GM12872 (cell line): ENCODE measurements around the gene PRRX2.

ENCODE experiments used
- TF ChIP-seq, protein P1 (sequence below): IDR thresholded peaks from 3 replicates; pipeline ENCODE4 v1.5.1; 2011; ENCODE audit warnings: low read depth, mild to moderate bottlenecking, low read length, moderate library complexity; ENCODE audit not compliant: insufficient read depth

The PRRX2 gene

DNA sequence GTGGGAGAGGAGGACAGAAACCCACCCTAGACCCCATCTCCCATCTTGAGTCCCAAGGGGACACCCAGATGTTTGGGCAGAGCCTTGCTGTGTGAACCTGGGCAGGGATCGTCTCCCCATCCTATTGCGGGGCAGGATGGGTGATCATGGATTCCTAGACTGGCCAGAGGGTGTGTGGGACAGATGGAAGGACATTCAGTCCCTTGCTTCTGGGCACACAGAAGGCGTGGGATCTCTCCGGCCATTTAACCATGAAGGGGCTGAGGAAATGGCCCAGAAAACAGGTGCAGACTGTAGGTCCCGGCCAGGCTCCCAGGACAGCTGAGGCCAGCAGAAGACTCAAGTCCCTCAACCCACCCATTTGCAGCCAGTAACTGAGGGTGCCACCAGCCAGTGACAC, 57.5 kb downstream of the PRRX2 start:
- TF ChIP-seq, protein P1, sequence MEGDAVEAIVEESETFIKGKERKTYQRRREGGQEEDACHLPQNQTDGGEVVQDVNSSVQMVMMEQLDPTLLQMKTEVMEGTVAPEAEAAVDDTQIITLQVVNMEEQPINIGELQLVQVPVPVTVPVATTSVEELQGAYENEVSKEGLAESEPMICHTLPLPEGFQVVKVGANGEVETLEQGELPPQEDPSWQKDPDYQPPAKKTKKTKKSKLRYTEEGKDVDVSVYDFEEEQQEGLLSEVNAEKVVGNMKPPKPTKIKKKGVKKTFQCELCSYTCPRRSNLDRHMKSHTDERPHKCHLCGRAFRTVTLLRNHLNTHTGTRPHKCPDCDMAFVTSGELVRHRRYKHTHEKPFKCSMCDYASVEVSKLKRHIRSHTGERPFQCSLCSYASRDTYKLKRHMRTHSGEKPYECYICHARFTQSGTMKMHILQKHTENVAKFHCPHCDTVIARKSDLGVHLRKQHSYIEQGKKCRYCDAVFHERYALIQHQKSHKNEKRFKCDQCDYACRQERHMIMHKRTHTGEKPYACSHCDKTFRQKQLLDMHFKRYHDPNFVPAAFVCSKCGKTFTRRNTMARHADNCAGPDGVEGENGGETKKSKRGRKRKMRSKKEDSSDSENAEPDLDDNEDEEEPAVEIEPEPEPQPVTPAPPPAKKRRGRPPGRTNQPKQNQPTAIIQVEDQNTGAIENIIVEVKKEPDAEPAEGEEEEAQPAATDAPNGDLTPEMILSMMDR = no peak

DNA sequence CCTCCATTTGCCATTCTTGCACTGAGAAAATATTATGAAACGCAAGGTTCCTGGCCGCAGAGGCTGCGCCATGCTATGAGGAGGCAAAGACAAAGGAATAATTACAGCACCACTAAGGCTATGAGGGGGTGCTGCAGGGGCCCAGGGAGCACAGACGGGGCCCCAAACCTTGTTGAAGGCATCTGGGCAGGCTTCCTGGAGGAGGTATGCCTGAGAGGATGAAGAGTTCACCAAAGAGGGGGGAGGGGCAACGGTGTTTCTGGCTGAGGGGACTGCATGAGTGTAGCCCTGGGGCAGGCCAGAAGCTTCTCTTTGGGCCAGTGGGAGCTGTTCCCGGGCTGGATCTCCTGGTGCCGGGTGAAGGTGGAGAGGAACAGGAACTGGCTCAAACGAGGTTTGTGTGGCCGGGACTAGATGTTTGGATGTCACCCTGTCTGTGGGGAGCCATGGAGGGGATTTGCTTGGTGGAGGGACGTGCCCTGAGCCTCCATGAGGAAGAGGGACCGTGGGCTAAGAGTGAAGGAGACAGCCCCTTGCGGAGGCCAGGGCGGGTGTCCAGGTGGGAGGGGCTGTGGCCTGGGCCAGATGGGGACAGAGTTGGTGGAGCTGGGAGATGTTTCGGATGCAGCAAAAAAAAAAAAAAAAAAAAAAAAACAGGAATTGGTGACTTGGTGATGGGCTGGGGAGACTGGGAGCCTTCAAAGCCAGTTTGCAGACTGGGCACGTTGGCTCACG, 59.2 kb downstream of the PRRX2 start:
- TF ChIP-seq, protein P1 = no peak

DNA sequence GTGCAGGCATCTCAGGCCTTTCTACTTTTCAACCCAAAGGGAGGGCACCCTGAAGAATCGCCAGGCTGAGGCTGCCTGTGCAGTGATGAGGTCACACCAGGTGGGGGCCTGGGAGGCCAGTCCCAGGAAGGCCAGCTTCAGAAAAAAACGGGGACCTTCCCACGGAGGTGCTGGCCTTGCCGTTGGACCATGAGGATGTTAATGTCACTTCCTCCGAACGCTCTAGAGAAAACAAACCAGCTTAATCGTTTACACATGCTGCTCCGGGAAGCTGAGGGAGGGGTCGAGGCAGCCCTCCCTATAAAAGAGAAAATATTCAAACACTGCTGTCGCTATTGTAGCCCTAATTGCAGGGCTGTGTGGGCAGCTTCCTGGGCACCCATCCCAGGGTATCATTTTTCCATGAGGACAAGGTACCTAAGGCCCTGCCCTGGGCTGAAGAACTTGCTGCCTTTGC, 60.4 kb downstream of the PRRX2 start:
- TF ChIP-seq, protein P1 = no peak

DNA sequence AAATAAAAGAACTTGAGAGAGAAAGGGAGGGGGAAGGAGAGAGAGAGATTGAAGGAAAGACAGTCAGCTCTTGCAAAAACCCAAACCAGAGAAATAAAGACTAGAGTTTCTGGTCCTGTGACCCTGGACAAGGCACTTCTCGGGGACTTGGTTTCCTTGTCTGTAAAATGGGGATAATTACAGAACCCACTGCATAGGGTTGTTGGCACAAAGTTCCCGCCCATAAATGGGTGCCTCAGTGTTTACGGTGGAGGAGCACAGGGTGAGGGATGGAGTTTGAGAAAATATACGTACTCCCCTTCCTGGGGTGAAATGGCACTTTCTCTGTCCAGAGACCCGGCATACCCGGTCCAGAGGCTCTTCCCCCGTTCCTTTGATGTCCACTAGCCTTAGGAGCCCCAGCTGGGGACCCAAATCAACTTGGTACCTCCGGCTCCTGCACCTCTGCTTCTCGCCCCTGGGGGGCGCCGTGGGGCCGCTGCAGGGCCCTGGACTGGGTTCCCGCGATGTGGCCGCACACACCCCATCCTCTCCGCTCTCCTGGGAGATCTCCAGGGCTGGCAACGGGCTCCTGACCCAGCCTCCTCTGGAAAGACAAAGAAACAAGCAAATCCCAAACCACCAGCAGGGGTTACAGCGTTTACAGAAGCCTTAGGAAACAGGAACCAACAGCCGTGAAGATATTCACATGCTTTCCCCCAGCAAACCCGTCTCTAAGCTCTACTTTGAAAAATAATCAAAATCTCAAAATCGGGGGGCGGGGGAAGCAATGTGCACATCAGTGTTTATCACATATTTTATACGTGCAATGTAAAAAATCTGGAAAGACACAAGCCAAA, 61.1 kb downstream of the PRRX2 start:
- TF ChIP-seq, protein P1 = peak; percentile 90

DNA sequence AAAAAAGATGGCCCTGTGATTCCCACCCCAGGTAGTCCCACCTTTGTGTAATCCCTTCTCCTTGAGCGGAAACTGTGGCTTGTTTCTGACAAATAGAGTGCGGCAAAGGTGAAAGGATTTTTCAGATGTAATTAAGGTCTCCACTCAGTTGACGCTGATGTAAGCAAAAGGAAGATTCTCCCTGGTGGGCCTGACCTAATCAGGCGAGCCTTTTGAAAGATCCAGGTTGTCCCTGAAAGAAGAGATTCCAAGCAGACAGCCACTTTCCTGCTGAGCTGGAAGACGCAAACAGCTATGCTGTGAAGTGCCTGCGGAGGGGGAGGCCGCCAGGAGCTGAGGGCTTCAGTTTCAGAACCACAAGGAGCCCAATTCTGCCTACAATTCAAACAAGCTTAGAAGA, 63.3 kb downstream of the PRRX2 start:
- TF ChIP-seq, protein P1 = no peak

DNA sequence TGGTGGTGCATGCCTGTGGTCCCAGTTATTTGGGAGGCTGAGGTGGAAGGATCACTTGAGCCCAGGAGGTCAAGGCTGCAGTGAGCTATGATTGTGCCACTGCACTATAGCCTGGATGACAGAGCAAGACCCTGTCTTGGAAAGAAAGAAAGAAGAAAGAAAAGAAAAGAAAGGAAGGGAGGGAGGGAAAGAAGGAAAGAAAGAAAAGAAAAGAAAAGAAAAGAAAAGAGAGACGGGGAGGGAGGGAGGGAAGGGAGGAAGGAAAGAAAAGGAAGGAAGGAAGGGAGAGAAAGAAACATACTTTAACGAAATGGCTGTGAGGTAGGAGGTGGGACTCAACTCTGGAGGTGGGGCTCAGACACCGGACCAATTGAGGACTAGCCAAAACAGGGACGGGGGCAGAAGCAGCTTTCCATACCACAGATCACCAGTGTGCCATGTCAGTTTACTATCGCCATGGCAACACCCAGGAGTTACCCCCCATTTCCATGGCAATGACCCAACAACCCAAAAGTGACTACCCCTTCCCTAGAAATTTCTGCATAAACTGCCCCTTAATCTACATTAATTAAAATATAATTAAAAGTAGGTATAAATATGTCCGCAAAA, 66.1 kb downstream of the PRRX2 start:
- TF ChIP-seq, protein P1 = no peak

DNA sequence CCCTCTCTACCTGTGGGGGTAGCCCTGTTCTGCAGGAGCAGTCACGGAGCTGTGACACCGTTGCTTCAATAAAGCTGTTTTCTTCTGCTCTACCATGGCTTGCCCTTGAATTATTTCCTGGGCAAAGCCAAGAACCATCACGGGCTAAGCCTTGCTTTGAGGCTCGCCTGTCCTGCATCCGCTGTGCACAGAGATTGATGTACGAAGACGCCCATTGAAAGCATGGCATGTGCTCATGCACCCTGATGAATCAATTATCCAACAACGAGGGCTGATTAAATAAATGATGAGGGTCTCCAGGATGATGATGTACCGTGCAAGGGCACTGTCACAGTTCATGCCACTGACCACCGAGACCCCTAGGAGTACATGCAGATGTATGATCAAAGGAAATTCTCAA, 66.7 kb downstream of the PRRX2 start:
- TF ChIP-seq, protein P1 = no peak
